Stimulated activated CD4-positive, alpha-beta T cell treated with anti-CD3 and anti-CD28 coated beads, TNF-alpha, amount 100 ng/mL, for 24 hours (primary cell): ENCODE data around the gene RPS28.
"Not testable (repeated sequence)": the region's sequence is repeated elsewhere in the genome, so short reads cannot be mapped to it uniquely, and the experiment has no call there.

Experiments
- DNase-seq, 3 experiments: peaks; one replicate each; pipeline ENCODE4 v3.0.0-alpha.2; 2020; ENCODE audit warnings: low read depth in 3 of 3

The RPS28 gene

GRCh38 chr19:8342684-8343482 lies 21.6 kb downstream of the RPS28 start, which contains the start of gene KANK3:
KANK3 (minus strand) TSS chr19:8343262; CDS start chr19:8337828, 5,434 bp downstream.
- DNase-seq, result peak; percentile 82 to 95 (median 85)

DNA sequence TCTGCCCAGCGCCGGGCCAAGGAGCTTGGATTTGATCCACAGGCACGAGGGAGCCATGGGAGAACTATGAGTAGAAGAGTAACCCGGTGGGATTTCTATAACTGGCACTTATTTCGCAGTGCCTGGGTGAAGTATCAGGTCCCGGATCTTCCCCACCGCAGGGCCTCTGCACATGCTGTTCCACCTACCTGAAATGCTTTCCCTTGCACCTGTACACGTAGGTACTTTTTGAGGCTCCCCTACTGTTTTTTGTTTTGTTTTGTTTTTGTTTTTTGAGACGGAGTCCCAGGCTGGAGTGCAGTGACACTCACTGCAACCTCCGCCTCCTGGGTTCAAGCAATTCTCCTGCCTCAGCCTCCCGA lies 22.2 kb downstream of the RPS28 start:
- no peak for DNase-seq

DNA sequence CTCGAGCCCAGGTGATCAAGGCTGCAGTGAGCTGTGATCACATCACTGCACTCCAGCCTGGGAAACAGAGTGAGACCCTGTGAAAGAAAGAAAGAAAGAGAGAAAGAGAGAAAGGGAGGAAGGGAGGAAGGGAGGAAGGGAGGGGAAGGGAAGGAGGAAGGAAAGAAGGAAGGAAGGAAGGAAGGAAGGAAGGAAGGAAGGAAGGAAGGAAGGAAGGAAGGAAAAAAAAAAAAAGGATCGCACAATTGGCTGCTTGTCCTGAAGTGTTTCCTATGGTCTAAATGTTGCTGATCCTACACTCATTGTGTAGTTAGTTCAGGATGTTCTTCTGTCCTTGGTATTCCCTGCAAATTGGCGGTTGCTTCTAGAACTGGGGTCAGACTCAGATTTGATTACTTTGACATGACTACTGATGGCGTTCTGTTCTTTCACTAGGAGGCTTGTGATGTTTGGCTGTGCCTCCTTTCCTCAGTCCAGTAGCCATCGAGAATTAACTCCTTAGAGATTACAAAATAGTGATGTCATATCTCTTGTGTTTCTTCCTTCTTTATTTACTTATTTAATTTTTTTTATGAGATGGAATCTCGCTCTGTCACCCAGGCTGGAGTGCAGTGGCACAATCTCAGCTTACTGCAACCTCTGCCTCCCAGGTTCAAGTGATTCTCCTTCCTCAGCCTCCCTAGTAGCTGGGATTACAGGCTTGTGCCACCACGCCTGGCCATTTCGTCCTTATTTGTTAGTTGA lies 28.5 kb downstream of the RPS28 start:
- DNase-seq, result not testable (repeated sequence)

- no peak for DNase-seq
Observed at GRCh38 chr19:8352134-8352827, 31.0 kb downstream of the RPS28 start.

DNA sequence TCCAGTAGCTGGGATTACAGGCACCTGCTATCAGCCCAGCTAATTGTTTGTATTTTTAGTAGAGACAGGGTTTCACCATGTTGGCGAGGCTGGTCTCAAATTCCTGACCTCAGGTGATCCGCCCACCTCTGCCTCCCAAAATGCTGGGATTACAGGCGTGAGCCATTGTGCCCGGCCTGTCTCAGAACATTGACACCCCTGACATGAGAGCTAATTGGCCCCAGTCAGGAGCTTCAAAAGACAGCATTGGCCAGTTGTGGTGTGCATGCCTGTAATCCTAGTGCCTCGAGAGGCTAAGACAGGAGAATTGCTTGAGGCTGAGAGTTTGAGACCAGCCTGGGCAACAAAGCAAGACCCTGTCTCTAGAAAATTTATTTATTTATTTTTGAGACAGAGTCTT lies 31.5 kb downstream of the RPS28 start:
- not testable (repeated sequence) for DNase-seq

DNA sequence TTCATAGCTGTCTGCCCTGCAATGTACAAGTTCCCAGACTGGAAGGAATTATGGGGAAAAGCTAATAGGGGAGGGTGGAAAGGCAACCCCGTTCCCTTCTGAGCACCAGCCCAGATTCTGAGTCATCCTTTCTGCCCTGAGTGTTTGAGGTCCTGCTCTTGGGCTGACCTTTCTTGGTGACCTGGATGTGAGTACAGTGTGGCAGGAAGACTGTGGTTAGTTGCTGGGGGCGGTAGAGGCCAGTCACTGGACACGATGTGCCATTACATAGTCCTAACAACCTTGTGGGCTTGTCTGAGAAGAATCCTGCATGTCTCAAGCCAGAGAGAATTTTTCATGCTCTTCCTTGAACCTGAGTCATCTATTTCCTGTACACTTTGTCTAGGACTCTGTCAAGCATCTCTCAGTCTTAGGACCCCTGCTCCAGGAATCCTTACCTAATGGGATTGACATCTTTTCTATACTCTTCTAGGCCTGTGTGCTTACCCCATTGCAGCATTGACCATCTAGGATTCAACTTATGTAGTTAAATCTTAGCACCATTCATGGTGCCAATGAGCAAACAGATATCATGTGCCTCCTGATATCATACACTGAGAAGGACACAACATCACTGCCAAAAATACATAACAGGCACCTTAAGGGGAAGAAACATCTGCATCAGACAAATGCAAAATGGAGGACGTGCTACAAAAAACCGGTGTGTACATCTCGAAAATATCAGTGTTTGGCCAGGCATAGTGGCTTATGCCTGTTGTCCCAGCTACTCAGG lies 34.5 kb downstream of the RPS28 start:
- DNase-seq, result no peak

GRCh38 chr19:8357007-8357521 lies 35.8 kb downstream of the RPS28 start:
- DNase-seq, result no peak

GRCh38 chr19:8358948-8359347 lies 37.7 kb downstream of the RPS28 start:
- DNase-seq, result no peak

DNA sequence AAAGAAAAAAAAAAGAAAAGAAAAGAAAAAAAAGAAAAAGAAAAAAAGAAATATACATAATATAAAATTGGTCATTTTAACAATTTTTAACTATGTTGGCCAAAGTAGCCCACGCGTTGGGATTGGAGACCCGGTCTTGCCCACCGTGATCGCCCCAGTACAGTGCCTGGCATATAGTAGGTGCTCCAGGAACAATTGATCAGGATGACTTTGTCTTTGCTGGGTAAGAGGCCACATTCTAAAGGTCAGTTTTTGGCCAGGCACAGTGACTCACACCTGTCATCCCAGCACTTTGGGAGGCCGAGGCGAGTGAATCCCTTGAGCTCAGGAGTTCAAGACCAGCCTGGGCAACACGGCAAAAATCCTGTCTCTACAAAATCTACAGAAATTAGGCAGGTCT lies 38.9 kb downstream of the RPS28 start:
- no peak for DNase-seq

- DNase-seq, result peak in 1 of 3 experiments; percentile 35
Observed at GRCh38 chr19:8361921-8362793, 40.9 kb downstream of the RPS28 start.

DNA sequence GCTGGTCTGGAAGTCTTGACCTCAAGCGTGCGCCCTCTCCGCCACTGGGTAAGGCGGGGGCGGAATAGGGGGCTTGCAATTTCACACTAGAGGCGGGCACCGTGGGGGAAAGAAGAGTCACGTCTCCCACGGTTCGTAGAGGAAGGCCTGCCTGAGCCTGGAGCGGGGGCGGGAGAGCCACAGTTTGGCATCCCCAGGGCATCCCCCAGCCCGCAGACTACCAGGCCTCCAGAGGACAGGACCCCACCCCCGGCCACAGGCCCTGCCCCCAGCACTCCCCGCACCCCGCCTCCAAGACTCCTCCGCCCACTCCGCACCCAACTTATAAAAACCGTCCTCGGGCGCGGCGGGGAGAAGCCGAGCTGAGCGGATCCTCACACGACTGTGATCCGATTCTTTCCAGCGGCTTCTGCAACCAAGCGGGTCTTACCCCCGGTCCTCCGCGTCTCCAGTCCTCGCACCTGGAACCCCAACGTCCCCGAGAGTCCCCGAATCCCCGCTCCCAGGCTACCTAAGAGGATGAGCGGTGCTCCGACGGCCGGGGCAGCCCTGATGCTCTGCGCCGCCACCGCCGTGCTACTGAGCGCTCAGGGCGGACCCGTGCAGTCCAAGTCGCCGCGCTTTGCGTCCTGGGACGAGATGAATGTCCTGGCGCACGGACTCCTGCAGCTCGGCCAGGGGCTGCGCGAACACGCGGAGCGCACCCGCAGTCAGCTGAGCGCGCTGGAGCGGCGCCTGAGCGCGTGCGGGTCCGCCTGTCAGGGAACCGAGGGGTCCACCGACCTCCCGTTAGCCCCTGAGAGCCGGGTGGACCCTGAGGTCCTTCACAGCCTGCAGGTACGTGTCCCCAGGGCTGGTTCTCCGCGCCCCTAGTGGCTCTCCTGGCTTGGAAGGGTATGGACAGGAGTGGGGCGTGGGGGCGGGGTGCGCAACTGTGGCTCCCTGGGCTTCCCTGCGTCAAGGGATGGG lies 42.8 kb downstream of the RPS28 start, which contains the start of gene ANGPTL4:
ANGPTL4 (plus strand) TSS at position 353 of the 969 bp plus-strand sequence; CDS start at position 520, 167 bp downstream.
- DNase-seq, result peak; percentile 13 to 71 (median 14)

GRCh38 chr19:8366121-8366581 lies 44.9 kb downstream of the RPS28 start:
- DNase-seq, result no peak

GRCh38 chr19:8366961-8367326 lies 45.6 kb downstream of the RPS28 start:
- DNase-seq, result no peak

DNA sequence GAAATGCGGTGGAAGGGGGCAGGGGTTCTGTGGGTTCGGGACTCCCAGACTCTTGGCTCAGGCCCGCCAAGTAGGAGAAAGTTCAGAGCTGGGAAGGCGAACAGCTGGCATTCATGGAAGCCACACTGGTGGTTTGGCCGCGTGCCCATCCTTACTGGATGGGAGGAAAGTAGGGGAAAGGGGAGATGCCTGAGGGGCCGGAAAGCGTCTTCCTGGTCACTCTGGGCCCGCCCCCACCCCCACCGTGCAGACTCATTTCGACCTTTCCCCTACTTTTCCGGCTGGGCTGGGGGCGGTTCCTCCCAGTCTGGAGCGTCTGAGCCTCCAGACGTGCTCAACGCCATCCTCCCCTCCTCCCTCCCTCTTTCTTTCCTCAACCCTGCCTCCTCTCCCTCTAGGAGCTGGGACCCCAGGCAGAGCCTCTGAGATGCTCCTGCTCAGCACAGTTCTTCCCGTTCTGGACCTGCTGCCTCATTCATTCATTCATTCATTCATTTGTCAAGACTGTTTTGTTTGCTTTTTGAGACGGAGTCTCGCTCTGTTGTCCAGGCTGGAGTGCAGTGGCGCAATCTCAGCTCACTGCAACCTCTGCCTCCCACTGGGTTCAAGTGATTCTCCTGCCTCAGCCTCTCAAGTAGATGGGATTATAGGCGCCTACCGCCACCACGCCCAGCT lies 46.2 kb downstream of the RPS28 start:
- DNase-seq, result no peak

DNA sequence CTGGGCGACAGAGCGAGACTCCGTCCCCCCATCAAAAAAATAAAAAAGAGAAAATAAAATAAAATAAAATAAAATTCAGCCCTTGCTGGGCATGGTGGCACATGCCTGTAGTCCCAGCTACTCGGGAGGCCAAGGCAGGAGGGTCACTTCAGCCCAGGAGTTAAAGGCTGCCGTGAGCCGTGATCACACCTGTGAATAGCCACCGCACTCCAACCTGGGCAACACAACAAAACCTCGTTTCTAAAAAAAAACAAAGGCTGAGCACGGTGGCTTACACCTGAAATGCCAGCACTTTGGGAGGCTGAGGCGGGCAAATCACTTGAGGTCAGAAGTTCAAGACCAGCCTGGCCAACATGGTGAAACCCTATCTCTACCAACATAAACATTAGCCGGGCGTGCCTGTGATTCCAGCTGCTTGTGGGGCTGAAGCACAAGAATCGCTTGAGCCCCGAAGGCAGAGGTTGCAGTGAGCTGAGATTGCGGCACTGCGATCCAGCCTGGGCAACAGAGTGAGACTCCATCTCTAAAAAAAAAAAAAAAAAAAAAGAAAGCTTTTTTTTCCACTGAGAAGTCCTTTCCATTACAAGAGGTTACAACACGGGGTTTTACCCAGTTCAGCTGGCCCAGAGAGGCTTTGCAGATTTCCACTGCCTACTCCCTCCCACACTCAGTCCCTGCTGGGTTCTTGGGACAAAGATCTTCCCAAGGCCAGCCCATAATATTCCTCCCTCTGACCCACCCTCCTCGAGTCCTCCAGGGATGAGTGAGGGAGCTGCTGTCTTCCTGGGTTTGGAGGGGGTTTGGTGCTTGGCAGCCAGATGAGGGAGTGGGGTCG lies 49.1 kb downstream of the RPS28 start:
- no peak for DNase-seq

DNA sequence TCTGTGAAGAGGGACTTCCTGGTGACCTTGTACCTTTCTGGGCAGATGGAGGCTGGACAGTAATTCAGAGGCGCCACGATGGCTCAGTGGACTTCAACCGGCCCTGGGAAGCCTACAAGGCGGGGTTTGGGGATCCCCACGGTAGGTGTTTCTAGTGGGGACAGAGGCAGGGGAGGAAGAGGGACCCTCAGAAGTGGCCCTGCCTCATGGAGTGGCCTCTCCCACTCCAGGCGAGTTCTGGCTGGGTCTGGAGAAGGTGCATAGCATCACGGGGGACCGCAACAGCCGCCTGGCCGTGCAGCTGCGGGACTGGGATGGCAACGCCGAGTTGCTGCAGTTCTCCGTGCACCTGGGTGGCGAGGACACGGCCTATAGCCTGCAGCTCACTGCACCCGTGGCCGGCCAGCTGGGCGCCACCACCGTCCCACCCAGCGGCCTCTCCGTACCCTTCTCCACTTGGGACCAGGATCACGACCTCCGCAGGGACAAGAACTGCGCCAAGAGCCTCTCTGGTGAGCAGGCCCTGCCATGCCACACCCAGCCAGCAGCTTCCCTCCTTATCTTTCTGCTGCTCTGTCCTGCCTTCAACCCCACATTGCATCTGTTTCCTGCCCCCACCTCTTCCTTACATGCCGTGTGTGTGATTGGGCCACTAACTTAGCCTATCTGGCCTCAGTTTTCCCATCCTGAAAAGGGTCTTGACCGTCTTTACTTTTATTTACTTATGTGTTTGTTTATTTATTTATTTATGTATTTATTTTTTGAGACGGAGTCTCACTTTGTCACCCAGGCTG lies 49.9 kb downstream of the RPS28 start:
- DNase-seq, result no peak
